IPS DF 6.9 (cell line): Measurements from ENCODE around the gene AVEN.

Experiments
- DNase-seq: peaks from one replicate; pipeline ENCODE4 v3.0.0-alpha.2; 2013; ENCODE audit warnings: low read depth, low spot score
- H3K27ac ChIP-seq: one replicate; pipeline ENCODE4 v1.5.1; 2013; ENCODE audit warnings: low read length, control low read depth
- H3K27me3 ChIP-seq: 2 replicates; pipeline ENCODE4 v1.6.1; 2013; ENCODE audit warnings: mild to moderate bottlenecking, low read length; ENCODE audit not compliant: control insufficient read depth, insufficient read depth
- H3K36me3 ChIP-seq: 2 replicates; pipeline ENCODE4 v1.6.1; 2013; ENCODE audit warnings: low read length; ENCODE audit not compliant: control insufficient read depth, insufficient read depth
- H3K4me1 ChIP-seq: 2 replicates; pipeline ENCODE4 v1.6.1; 2013; ENCODE audit warnings: low read length; ENCODE audit not compliant: control insufficient read depth, insufficient read depth
- H3K4me3 ChIP-seq: 2 replicates; pipeline ENCODE4 v1.5.1; 2013; ENCODE audit warnings: mild to moderate bottlenecking, low read length
- H3K9me3 ChIP-seq: 2 replicates; pipeline ENCODE4 v1.6.1; 2013; ENCODE audit warnings: low read length, inconsistent platforms; ENCODE audit not compliant: control insufficient read depth, insufficient read depth
- WGBS: extraction: QIAGEN DNeasy Blood & Tissue Kit; methylation state at CpG from one replicate; pipeline ENCODE4 v1.1.7; 2013; ENCODE audit warnings: mixed read lengths, missing lambda C conversion rate; ENCODE audit not compliant: insufficient read length, insufficient coverage; 5-methylcytosine and 5-hydroxymethylcytosine counted together

The AVEN gene

DNA sequence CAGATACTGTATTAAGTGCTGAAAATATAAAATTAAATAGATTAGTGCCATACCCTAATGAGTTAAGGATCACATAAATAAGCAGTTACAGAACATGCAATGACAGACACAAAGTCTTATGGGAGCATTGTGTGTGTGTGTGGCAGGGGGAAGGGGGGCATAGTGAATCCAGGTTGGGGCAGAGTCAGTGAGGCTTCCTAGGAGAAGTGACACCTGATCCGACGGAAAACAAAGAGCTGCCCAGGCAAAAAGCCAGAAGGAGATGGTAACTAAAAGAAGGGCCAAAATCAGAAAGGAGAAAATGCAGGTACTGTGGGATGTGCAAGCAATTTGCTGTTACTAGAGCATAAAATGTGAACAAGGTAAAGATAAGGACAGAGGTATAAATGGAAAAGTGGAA is 150.8 kb downstream of the AVEN start:
- no peaks in the 10 kb centered on the region for H3K36me3 ChIP-seq
- no CpG with 5 or more reads among the region's 2 CpGs for WGBS
- H3K4me1 ChIP-seq, result no peaks in the 10 kb centered on the region
- no peak overlapping the region for H3K4me3 ChIP-seq
- no peaks in the 10 kb centered on the region for H3K27me3 ChIP-seq
- H3K27ac ChIP-seq, result no peak overlapping the region
- no peak for DNase-seq
- no peaks in the 10 kb centered on the region for H3K9me3 ChIP-seq

DNA sequence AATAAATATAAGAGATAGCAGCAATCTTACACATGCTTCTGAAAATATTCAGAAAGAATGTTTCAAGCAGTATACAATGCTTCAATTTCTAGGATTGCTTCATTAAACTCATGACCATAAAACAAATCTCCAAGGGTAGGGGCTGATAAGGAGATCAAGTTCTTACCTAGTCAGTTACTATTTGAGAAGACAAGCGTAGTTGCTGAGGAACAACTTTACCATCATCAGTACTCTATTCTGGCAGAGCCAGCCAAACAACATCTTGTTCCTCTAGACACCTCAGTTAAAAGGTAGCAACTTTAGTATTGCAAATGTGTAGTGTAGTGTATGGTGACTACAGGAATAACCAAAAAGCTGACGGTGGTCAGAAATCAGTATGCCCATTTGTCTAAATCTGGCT is 156.1 kb downstream of the AVEN start:
- H3K36me3 ChIP-seq, result no peaks in the 10 kb centered on the region
- no peak overlapping the region for H3K4me3 ChIP-seq
- WGBS, result no CpG with 5 or more reads among the region's 2 CpGs
- no peaks in the 10 kb centered on the region for H3K4me1 ChIP-seq
- H3K27ac ChIP-seq, result no peak overlapping the region
- no peaks in the 10 kb centered on the region for H3K9me3 ChIP-seq
- H3K27me3 ChIP-seq, result no peaks in the 10 kb centered on the region
- no peak for DNase-seq

DNA sequence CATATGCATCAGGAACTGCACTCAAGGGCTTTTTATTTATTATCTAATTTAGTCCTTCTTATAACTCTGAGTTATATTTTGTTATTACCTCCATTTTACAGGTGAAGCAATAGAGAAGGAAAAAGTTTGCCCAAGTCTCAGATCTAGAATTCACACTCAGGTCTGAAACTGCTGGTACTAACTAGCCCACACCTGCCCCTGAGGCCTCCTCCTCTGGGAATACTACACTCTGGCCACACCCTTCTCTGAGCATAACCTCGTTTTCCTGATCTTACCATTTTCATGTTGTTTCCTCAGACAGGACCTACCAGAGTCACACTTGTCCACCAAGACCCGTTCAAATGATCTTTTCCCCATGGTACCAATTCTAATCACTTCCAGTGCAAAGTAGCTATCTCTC is 164.8 kb downstream of the AVEN start:
- no peak overlapping the region for H3K4me3 ChIP-seq
- DNase-seq, result no peak

DNA sequence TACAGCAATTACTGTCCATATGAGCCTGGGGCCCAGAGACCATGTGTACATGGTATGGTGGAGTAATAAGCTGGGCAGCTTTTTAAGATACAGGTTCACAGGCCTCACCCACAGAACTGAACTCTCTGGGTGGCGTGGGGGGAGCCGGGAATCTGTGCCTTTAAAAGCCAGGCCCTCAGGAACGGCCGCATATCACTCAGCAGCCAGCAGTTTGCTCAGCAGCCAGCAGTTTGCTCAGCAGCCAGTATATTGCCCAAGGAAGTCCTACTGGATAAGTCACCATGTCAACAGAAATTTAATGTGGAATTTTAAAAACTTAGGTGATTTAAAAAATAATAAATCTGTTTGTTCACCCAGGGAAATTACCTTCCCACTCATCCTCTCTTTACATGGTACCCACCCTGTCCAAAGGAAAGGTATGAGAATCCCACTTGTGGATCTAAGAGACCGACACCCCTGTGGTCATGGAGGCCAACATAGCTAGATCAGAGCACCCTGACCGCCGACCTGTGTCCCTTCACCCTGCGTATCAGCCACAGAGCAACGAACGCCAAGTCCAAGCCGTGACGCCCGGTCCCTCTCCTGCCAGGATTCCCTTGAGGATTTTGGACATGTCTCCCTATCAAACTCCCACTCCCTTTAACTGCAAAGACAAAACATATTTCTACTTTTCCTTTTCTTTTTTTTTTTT is 166.4 kb downstream of the AVEN start:
- H3K27ac ChIP-seq, result no peak overlapping the region
- H3K36me3 ChIP-seq, result no peaks in the 10 kb centered on the region
- WGBS, result no CpG with 5 or more reads among the region's 13 CpGs
- H3K4me1 ChIP-seq, result no peaks in the 10 kb centered on the region
- no peak overlapping the region for H3K4me3 ChIP-seq
- no peaks in the 10 kb centered on the region for H3K9me3 ChIP-seq
- H3K27me3 ChIP-seq, result no peaks in the 10 kb centered on the region
- no peak for DNase-seq

More for the DNA sequence above, 164.8 kb downstream of the AVEN start:
- Histone ChIP-seq H3K27ac (no peak overlapping the region), H3K27me3 (no peaks in the 10 kb centered on the region), H3K36me3 (no peaks in the 10 kb centered on the region), H3K9me3 (no peaks in the 10 kb centered on the region), H3K4me1 (no peaks in the 10 kb centered on the region)
- WGBS, result no CpG with 5 or more reads among the region's 2 CpGs

DNA sequence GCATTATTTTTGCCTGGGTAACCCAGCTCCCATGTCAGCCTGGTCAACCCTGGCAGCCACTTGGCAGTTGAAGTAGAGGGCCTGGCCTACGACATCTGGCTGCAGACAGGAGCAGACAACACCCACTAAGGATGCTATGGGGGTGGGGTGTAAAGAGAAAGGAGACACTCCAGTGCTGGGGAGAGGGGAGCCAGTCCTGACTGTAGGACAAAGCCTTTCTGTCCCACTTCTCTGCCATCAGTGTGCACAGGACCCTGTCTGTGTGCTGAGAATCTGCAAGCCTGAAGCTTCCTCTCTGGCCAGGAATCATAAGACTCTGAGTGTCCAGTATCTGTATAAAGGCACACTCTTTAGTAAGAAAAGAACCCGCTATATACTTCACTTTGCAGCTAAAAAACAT is 167.0 kb downstream of the AVEN start:
- no peak for DNase-seq
- Histone ChIP-seq H3K36me3 (no peaks in the 10 kb centered on the region), H3K27me3 (no peaks in the 10 kb centered on the region), H3K4me1 (no peaks in the 10 kb centered on the region), H3K27ac (no peak overlapping the region), H3K4me3 (no peak overlapping the region), H3K9me3 (no peaks in the 10 kb centered on the region)
- no CpG with 5 or more reads among the region's 2 CpGs for WGBS

DNA sequence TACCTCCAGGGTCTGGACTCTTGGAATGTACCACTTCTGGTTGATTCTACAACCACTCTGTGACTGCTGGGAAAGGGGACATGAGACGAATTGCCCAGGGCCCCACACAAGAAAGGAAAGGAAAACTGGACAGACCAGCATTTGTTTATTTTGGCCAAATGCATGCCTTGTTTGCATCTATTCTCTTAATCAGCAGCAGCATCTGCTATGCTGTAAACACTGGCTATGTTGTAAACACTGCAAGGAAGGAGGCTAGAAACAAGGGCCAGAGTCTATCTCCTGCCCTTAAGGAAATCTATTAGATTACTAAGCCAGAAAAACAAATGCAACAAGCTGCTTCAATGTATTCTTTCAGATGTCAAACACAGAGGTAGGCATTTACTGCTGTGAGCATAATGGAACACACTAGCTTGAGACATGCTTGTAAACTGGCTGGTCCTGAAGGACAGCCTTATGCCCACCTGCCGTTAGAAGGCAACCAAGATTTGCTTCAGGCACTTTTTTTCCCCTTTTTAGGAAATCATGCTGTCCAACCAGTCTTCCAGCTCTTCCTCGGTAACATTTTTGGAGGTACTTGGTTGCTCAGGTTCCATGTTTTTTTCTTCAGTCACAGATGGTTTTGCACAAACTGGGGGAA is 172.8 kb downstream of the AVEN start:
- WGBS, result no CpG with 5 or more reads among the region's 3 CpGs
- Histone ChIP-seq H3K9me3 (no peaks in the 10 kb centered on the region), H3K4me3 (no peak overlapping the region), H3K4me1 (no peaks in the 10 kb centered on the region), H3K27ac (no peak overlapping the region), H3K27me3 (no peaks in the 10 kb centered on the region), H3K36me3 (no peaks in the 10 kb centered on the region)
- no peak for DNase-seq

DNA sequence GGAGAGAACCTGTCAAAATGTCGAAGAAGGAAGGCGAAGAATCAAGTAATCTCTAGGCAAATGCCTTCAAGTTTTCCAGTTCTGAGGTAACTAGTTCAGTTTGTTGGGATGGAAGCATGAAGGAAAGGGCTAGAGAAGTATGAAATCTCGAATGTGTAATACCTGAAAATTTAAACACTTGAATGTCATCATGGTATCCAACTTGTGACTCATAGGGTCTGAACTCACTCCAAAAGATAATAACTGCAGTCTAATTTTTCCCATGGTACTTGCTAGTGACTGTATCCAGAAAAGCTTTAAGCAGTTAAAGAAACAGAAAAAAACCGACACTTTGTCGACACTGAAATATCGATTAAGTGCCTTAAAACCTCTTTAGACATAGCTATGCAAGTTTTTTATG is 173.6 kb downstream of the AVEN start:
- no peaks in the 10 kb centered on the region for H3K27me3 ChIP-seq
- no peaks in the 10 kb centered on the region for H3K9me3 ChIP-seq
- no peak for DNase-seq
- no peaks in the 10 kb centered on the region for H3K4me1 ChIP-seq
- H3K4me3 ChIP-seq, result no peak overlapping the region
- WGBS, result no CpG with 5 or more reads among the region's 6 CpGs
- no peaks in the 10 kb centered on the region for H3K36me3 ChIP-seq
- H3K27ac ChIP-seq, result no peak overlapping the region

DNA sequence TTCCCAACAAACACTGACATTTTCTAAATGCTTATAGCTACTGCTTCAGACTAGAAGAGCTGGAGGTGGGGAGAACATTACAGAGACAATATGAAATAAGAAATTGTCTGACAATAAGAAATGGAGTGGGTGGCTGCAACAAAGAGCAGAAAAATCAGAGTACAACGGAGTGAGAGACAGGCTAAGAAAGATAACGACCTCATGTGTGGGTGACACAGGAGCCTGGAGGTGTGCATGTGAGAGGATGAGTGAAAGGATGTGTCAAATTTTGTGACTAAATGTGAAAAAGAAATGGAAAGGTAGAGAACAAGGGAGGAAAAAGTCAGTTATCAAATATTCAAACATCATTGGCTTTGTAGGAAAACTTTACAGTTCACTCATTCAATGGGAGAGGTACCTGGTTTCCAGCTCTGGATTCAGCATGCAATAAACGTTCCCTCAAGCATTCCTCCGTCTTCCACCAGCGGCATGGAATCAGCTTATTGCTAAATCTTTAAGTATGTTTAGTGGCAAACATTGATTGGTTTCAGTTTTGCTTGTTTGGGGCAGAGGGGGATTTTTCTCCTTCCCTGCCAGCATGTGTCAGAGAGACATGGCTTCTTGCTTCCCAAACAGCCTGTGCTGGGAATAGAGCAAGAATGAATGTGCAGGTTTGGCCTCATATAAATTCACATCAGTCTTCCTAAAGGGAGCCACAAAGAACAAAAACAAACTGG is 174.5 kb downstream of the AVEN start:
- DNase-seq, result no peak
- H3K27me3 ChIP-seq, result no peaks in the 10 kb centered on the region
- H3K4me3 ChIP-seq, result no peak overlapping the region
- no CpG with 5 or more reads among the region's 5 CpGs for WGBS
- H3K9me3 ChIP-seq, result no peaks in the 10 kb centered on the region
- H3K27ac ChIP-seq, result no peak overlapping the region
- no peaks in the 10 kb centered on the region for H3K4me1 ChIP-seq
- no peaks in the 10 kb centered on the region for H3K36me3 ChIP-seq

DNA sequence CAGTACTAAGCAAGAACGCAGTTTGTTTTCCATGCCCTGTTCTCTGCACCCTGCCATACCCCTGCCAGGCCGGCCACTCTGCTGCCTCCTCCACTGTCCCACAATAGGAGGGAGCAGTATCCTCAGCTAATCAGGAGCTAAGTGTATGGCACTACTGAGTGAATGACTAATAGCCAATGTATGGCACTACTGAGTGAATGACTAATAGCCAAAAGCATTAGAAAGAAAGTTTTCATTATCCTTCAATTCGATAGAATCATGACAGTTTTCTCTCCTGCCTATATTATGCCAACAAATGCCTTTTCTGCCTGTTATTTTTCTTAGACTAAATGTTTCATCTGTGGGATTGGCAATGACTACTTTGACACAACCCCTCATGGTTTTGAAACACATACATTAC is 178.2 kb downstream of the AVEN start:
- no peak for DNase-seq
- WGBS, result no CpG with 5 or more reads among the region's 3 CpGs

DNA sequence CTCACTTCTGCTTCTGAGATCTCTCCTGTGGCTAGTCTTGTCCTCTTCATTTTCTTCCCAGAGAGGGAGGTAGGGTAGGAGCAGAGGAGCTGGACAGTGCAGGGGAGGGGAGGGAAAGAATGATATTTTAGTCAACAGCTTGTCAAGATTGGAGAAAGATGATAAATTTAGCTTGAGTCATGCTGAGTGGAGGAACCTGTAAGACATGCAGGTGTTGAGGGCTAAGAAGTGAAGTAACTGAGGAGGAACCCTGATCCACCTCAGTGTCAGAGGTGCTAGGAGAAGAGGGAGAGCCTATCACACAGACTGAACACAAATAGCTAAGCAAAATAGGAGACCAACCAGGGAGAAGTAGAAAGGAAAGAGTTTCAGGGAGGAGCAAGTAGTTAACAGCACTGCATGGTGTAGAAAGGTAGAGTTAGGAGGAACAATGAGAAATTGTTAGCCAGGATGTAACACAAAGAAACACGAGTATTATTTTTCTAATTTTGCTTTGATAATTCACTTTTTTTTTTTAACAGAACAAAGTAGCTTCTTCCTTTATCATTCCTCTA is 178.9 kb downstream of the AVEN start:
- H3K36me3 ChIP-seq, result no peaks in the 10 kb centered on the region
- no peaks in the 10 kb centered on the region for H3K9me3 ChIP-seq
- H3K4me1 ChIP-seq, result no peaks in the 10 kb centered on the region
- WGBS, result no CpG with 5 or more reads among the region's 1 CpG
- DNase-seq, result no peak
- H3K27ac ChIP-seq, result no peak overlapping the region
- H3K4me3 ChIP-seq, result no peak overlapping the region
- no peaks in the 10 kb centered on the region for H3K27me3 ChIP-seq

More for the DNA sequence above, 178.2 kb downstream of the AVEN start:
- H3K27ac ChIP-seq, result no peak overlapping the region
- H3K36me3 ChIP-seq, result no peaks in the 10 kb centered on the region
- no peak overlapping the region for H3K4me3 ChIP-seq
- H3K9me3 ChIP-seq, result no peaks in the 10 kb centered on the region
- no peaks in the 10 kb centered on the region for H3K4me1 ChIP-seq
- no peaks in the 10 kb centered on the region for H3K27me3 ChIP-seq
